HepG2 (cell line): ENCODE measurements around the gene RHOT2. TPM values are rescaled to one million over a fixed set of nuclear protein-coding genes. Genes with fewer than 3 reads are reported as not detected.

Source experiments
- ATRX ChIP-seq: sonication (generic); formaldehyde crosslinking; IDR thresholded peaks from 2 replicates; pipeline ENCODE4 v1.4.0; 2020; ENCODE audit warnings: missing genetic modification reagents, borderline replicate concordance
- ELF1 ChIP-seq: sonication (generic); formaldehyde crosslinking; IDR thresholded peaks from 2 replicates; pipeline ENCODE4 v1.4.0; 2020; ENCODE audit warnings: missing genetic modification reagents
- GPN1 ChIP-seq: sonication (generic); formaldehyde crosslinking; IDR thresholded peaks from 2 replicates; pipeline ENCODE4 v1.5.1; 2020; ENCODE audit warnings: missing genetic modification reagents, borderline replicate concordance
- ISL2 ChIP-seq: sonication (generic); formaldehyde crosslinking; IDR thresholded peaks from 2 replicates; pipeline ENCODE4 v1.5.0; 2020; ENCODE audit warnings: missing genetic modification reagents
- KAT7 ChIP-seq: IDR thresholded peaks from 2 replicates; pipeline ENCODE4 v1.6.1; 2018; ENCODE audit warnings: borderline replicate concordance, missing compliant biosample characterization
- POLR2AphosphoS5 ChIP-seq: IDR thresholded peaks from 2 replicates; pipeline ENCODE4 v1.6.1; 2012; ENCODE audit warnings: low read depth, low read length
- PRPF4 ChIP-seq: fragments of 200-400 bp; formaldehyde crosslinking; IDR thresholded peaks from 2 replicates; pipeline ENCODE4 v1.6.1; 2016; ENCODE audit warnings: low read length, low read depth; ENCODE audit not compliant: poor library complexity, severe bottlenecking
- RFX5 ChIP-seq: IDR thresholded peaks from 2 replicates; pipeline ENCODE4 v1.6.1; 2011; ENCODE audit warnings: low read depth, low read length, improper control_type of control experiment
- SP2 ChIP-seq: sonication (generic); formaldehyde crosslinking; IDR thresholded peaks from 2 replicates; pipeline ENCODE4 v1.5.1; 2020; ENCODE audit warnings: mild to moderate bottlenecking, missing genetic modification reagents
- ZNF331 ChIP-seq: sonication (generic); formaldehyde crosslinking; IDR thresholded peaks from 2 replicates; pipeline ENCODE4 v1.4.0; 2020; ENCODE audit warnings: missing genetic modification reagents
- ZNF33A ChIP-seq: sonication (generic); formaldehyde crosslinking; IDR thresholded peaks from 2 replicates; pipeline ENCODE4 v1.5.1; 2020; ENCODE audit warnings: missing genetic modification reagents, mild to moderate bottlenecking, moderate library complexity, borderline replicate concordance
- ZNF543 ChIP-seq: sonication (generic); formaldehyde crosslinking; IDR thresholded peaks from 2 replicates; pipeline ENCODE4 v1.4.0; 2020; ENCODE audit warnings: mild to moderate bottlenecking, missing genetic modification reagents
- ZNF607 ChIP-seq: sonication (generic); formaldehyde crosslinking; IDR thresholded peaks from 2 replicates; pipeline ENCODE4 v1.5.1; 2020; ENCODE audit warnings: missing genetic modification reagents, mild to moderate bottlenecking, borderline replicate concordance
- ZNF737 ChIP-seq: sonication (generic); formaldehyde crosslinking; IDR thresholded peaks from 2 replicates; pipeline ENCODE4 v1.5.0; 2020; ENCODE audit warnings: missing genetic modification reagents, mild to moderate bottlenecking, borderline replicate concordance
- ZNF879 ChIP-seq: sonication (generic); formaldehyde crosslinking; IDR thresholded peaks from 2 replicates; pipeline ENCODE4 v1.8.1; 2023; ENCODE audit warnings: missing genetic modification reagents
- polyA plus RNA-seq, 8 experiments: library from polyadenylated mRNA; depleted of rRNA in 3 of 8; stranded (reverse) in 7 of 8; unstranded in 1 of 8; fragments of >200 nt; fragmentation: Illumina TruSeq in 4 of 8; extraction: Trizol in 4 of 8; gene quantifications; 2 replicates each; pipeline versions ENCODE4 v1.2.1 to v1.2.3, GENCODE V29; 2011 to 2016; ENCODE audit warnings: low read depth in 4 of 8, missing spikeins in 1 of 8, mixed read lengths in 1 of 8; ENCODE audit not compliant: insufficient read depth in 1 of 8
- total RNA-seq, 5 experiments: library from RNA; depleted of rRNA; stranded (reverse); fragments of >200 nt; fragmentation: Illumina TruSeq; extraction: Trizol; gene quantifications; 2 replicates each; pipeline ENCODE4 v1.2.3, GENCODE V29; 2016; ENCODE audit warnings: low read depth in 1 of 5
- TF ChIP-seq, protein P1 (sequence below): sonication (generic); formaldehyde crosslinking; IDR thresholded peaks from 2 replicates; pipeline ENCODE4 v1.4.0; 2020; ENCODE audit warnings: missing genetic modification reagents
- TF ChIP-seq, protein P2 (sequence below): sonication (generic); formaldehyde crosslinking; IDR thresholded peaks from 2 replicates; pipeline ENCODE4 v1.5.1; 2020; ENCODE audit warnings: missing genetic modification reagents, mild to moderate bottlenecking, borderline replicate concordance
- TF ChIP-seq, protein P3 (sequence below): sonication (generic); formaldehyde crosslinking; IDR thresholded peaks from 2 replicates; pipeline ENCODE4 v1.5.1; 2020; ENCODE audit warnings: mild to moderate bottlenecking, missing genetic modification reagents, moderate library complexity
- TF ChIP-seq, protein P4 (sequence below): sonication (generic); formaldehyde crosslinking; IDR thresholded peaks from 2 replicates; pipeline ENCODE4 v1.4.0; 2020; ENCODE audit warnings: mild to moderate bottlenecking, missing genetic modification reagents

RHOT2 gene
- total and polyA plus RNA-seq, 2 of the 13 experiments (the other 11 are each of a cell fraction or from before 2014, with no cell fraction given), result 63.6 to 76.9 TPM

DNA sequence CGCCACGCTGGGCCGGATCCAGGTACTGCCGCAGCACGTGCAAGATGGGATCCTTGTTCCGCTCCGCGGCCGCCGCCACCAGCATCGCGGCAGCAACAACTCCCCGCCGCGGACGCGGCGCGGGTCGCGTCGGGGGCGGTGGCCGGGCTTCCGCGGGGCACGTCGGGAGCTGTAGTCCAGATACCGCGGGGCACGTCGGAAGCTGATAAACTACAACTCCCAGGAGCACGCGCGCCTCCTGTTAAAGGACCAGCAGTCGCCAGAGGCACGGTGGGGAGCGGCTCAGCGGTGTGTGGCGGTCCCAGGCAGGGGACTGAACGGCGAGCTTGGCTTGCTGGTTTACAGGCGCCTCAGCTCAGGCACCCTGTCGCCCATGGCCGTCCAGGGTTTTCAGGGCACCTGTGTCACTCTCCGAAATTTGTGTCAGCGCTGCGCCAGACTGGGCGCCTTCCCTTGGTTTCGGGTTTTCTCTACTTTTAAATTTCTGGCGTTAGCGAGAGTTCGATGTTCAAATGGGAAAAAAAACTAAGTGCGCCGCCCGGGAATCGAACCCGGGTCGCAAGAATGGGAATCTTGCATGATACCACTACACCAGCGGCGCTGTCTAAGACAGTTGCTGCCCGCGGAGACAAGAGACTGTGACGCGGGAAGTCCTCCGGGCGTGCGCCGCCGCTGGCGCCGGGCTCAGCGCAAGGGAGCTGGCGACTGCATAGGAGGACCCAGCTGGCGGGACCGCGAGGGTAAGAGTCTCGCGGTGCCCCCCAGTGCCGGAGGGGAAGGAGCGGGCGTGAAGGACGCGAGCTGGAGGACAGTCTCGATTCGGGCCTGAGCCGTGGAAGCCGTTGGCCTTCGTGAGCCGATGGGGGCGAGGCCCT is 31.5 kb upstream of the RHOT2 start, which contains the start of gene METTL26 (continued):
- TF ChIP-seq, protein P1, sequence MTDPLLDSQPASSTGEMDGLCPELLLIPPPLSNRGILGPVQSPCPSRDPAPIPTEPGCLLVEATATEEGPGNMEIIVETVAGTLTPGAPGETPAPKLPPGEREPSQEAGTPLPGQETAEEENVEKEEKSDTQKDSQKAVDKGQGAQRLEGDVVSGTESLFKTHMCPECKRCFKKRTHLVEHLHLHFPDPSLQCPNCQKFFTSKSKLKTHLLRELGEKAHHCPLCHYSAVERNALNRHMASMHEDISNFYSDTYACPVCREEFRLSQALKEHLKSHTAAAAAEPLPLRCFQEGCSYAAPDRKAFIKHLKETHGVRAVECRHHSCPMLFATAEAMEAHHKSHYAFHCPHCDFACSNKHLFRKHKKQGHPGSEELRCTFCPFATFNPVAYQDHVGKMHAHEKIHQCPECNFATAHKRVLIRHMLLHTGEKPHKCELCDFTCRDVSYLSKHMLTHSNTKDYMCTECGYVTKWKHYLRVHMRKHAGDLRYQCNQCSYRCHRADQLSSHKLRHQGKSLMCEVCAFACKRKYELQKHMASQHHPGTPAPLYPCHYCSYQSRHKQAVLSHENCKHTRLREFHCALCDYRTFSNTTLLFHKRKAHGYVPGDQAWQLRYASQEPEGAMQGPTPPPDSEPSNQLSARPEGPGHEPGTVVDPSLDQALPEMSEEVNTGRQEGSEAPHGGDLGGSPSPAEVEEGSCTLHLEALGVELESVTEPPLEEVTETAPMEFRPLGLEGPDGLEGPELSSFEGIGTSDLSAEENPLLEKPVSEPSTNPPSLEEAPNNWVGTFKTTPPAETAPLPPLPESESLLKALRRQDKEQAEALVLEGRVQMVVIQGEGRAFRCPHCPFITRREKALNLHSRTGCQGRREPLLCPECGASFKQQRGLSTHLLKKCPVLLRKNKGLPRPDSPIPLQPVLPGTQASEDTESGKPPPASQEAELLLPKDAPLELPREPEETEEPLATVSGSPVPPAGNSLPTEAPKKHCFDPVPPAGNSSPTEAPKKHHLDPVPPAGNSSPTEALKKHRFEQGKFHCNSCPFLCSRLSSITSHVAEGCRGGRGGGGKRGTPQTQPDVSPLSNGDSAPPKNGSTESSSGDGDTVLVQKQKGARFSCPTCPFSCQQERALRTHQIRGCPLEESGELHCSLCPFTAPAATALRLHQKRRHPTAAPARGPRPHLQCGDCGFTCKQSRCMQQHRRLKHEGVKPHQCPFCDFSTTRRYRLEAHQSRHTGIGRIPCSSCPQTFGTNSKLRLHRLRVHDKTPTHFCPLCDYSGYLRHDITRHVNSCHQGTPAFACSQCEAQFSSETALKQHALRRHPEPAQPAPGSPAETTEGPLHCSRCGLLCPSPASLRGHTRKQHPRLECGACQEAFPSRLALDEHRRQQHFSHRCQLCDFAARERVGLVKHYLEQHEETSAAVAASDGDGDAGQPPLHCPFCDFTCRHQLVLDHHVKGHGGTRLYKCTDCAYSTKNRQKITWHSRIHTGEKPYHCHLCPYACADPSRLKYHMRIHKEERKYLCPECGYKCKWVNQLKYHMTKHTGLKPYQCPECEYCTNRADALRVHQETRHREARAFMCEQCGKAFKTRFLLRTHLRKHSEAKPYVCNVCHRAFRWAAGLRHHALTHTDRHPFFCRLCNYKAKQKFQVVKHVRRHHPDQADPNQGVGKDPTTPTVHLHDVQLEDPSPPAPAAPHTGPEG (CRISPR knock-in tag), result peak; percentile 3; the same call in 1 of the 2 replicates
- TF ChIP-seq RFX5 (no peak), PRPF4 (peak; percentile 65), KAT7 (CRISPR knock-in tag) (no peak), POLR2AphosphoS5 (peak; percentile 79), ATRX (CRISPR knock-in tag) (no peak), GPN1 (CRISPR knock-in tag) (no peak), ZNF879 (CRISPR knock-in tag) (no peak), ZNF33A (peak; percentile 81; the same call in 1 of the 2 replicates), ZNF331 (CRISPR knock-in tag) (peak; percentile 43), ZNF607 (CRISPR knock-in tag) (peak; percentile 65; the same call in 1 of the 2 replicates), SP2 (CRISPR knock-in tag) (no peak), ZNF737 (CRISPR knock-in tag) (no peak), ISL2 (CRISPR knock-in tag) (no peak), ELF1 (CRISPR knock-in tag) (peak; percentile 56; the same call in 1 of the 2 replicates), ZNF543 (CRISPR knock-in tag) (peak; percentile 85; the same call in 1 of the 2 replicates)
- TF ChIP-seq, protein P2, sequence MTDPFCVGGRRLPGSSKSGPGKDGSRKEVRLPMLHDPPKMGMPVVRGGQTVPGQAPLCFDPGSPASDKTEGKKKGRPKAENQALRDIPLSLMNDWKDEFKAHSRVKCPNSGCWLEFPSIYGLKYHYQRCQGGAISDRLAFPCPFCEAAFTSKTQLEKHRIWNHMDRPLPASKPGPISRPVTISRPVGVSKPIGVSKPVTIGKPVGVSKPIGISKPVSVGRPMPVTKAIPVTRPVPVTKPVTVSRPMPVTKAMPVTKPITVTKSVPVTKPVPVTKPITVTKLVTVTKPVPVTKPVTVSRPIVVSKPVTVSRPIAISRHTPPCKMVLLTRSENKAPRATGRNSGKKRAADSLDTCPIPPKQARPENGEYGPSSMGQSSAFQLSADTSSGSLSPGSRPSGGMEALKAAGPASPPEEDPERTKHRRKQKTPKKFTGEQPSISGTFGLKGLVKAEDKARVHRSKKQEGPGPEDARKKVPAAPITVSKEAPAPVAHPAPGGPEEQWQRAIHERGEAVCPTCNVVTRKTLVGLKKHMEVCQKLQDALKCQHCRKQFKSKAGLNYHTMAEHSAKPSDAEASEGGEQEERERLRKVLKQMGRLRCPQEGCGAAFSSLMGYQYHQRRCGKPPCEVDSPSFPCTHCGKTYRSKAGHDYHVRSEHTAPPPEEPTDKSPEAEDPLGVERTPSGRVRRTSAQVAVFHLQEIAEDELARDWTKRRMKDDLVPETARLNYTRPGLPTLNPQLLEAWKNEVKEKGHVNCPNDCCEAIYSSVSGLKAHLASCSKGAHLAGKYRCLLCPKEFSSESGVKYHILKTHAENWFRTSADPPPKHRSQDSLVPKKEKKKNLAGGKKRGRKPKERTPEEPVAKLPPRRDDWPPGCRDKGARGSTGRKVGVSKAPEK (CRISPR knock-in tag), result no peak
- TF ChIP-seq, protein P3, sequence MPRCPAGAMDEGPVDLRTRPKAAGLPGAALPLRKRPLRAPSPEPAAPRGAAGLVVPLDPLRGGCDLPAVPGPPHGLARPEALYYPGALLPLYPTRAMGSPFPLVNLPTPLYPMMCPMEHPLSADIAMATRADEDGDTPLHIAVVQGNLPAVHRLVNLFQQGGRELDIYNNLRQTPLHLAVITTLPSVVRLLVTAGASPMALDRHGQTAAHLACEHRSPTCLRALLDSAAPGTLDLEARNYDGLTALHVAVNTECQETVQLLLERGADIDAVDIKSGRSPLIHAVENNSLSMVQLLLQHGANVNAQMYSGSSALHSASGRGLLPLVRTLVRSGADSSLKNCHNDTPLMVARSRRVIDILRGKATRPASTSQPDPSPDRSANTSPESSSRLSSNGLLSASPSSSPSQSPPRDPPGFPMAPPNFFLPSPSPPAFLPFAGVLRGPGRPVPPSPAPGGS (CRISPR knock-in tag), result no peak
- TF ChIP-seq, protein P4, sequence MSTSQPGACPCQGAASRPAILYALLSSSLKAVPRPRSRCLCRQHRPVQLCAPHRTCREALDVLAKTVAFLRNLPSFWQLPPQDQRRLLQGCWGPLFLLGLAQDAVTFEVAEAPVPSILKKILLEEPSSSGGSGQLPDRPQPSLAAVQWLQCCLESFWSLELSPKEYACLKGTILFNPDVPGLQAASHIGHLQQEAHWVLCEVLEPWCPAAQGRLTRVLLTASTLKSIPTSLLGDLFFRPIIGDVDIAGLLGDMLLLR (CRISPR knock-in tag), result peak; percentile 96
